Measurements from ENCODE around the gene GDF9. TPM values are rescaled to one million over a fixed set of nuclear protein-coding genes. Genes with fewer than 3 reads are reported as not detected.
"Not testable (repeated sequence)": the region's sequence is repeated elsewhere in the genome, so short reads cannot be mapped to it uniquely, and the experiment has no call there.

Gene GDF9
- total RNA-seq, 2 experiments from 2014 or later: 0.43 to 0.73 TPM

DNA sequence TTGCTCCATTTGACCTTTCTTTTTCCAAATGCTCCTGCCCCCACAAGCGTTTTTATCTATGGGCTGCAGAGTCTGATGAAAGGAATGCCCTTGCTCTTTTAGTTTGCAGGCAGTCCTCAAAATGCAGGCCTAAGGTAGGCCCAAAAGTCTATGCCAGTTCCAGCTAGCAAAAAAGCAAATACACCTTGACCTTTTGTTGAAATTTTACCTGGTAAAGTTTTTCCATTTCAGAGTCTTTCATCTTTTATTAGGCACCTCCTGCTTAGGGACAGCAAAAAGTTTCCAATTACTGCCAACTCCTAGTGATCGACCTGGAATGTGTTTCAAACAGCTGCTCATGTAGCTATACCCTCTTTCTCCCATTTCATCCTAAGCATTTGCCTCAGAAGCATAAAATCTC, 4.5 kb upstream of the GDF9 start:
- no peak for DNase-seq
- H3K27ac Mint-ChIP-seq: peak overlapping the region; percentile 29
- H3K9me3 Mint-ChIP-seq: no peaks in the 10 kb centered on the region
- intact Hi-C loops (cut with micrococcal nuclease): no loop called here
- POLR2A ChIA-PET: no interaction called here
- CTCF ChIA-PET: interaction anchor here (0.8 kb wide), 2 partner anchors 12 to 21 kb away, joined by 3 read pairs; no protein-coding TSS in a partner anchor
- H3K27me3 Mint-ChIP-seq: no peaks in the 10 kb centered on the region
- peaks cover 35% of the 10 kb centered on the region for H3K36me3 Mint-ChIP-seq
- H3K4me1 Mint-ChIP-seq (ENCODE audit: low read depth): peaks cover 22% of the 10 kb centered on the region
- H3K4me3 Mint-ChIP-seq: no peak overlapping the region

DNA sequence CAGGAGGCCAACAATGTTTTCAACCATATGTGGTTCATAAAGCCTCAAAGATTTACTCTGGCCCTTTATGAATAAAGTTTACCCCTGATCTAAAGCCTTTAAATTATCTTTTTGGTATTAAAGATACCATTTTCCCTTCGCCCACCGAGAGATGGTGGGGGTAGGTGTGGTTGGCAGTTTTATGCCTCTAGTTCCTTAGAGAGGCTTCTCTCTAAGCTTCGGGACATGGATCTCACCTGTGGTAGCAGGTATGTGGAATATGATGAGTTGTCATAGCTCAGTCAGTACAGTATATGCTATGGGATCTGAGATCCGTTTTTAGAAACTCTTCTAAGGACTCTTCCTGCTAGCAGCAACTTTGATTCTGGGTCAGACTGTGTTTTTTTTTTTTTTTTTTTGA, 2.5 kb upstream of the GDF9 start:
- intact Hi-C loops (cut with micrococcal nuclease): loop anchor here (5.0 kb wide), 2 partner anchors 131 to 341 kb away; partner anchors contain the start of gene KIF3A
- no peak for DNase-seq
- no peaks in the 10 kb centered on the region for H3K27me3 Mint-ChIP-seq
- POLR2A ChIA-PET: interaction anchor here (1.2 kb wide), 1 partner anchor 95 kb away, joined by 3 read pairs; the partner anchor contains the start of gene AFF4
- CTCF ChIA-PET: interaction anchor here (1.9 kb wide), 1 partner anchor 15 kb away, joined by 4 read pairs; no protein-coding TSS in a partner anchor
- no peak overlapping the region for H3K4me3 Mint-ChIP-seq
- H3K9me3 Mint-ChIP-seq: no peaks in the 10 kb centered on the region
- H3K27ac Mint-ChIP-seq: peak overlapping the region; percentile 10
- peaks cover 28% of the 10 kb centered on the region for H3K4me1 Mint-ChIP-seq (ENCODE audit: low read depth)
- H3K36me3 Mint-ChIP-seq: peaks cover 33% of the 10 kb centered on the region

DNA sequence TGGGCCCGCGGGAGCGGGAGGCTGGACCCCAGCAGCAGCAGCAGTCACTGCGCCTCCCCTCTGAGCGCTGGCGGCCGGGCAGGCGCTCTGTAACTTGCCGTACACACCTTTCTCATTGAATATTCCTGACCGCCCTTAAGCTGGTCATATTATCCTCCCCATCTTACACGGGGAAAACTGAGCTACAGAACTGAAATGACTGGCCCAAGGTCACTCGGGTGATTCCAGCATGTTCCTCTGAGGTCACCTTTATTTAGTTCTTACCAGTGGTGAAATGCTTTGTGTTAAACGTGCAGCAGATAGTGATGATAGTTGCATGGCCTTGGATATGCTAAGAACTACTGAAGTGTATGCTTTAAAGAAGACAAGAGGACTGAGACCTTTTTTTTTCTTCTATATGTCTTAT, 780 bp upstream of the GDF9 start:
- Mint-ChIP-seq H3K4me3 (peak overlapping the region; percentile 100), H3K4me1 (ENCODE audit: low read depth) (peaks cover 28% of the 10 kb centered on the region), H3K36me3 (peaks cover 23% of the 10 kb centered on the region), H3K9me3 (no peaks in the 10 kb centered on the region), H3K27ac (peak overlapping the region; percentile 99), H3K27me3 (no peaks in the 10 kb centered on the region)
- ChIA-PET CTCF (interaction anchor here (0.7 to 2.1 kb wide), 3 partner anchors 16 to 38 kb away, joined by 3 to 11 read pairs (median 3); partner anchors contain the start of gene SHROOM1), POLR2A (interaction anchor here (0.9 to 2.1 kb wide), 3 partner anchors 10 to 495 kb away, joined by 3 to 8 read pairs (median 4); partner anchors contain the start of gene AFF4)
- no peak for DNase-seq
- intact Hi-C loops (cut with micrococcal nuclease): loop anchor here (2.0 to 5.0 kb wide), 3 partner anchors 130 to 340 kb away; partner anchors contain the start of genes KIF3A and ZCCHC10

DNA sequence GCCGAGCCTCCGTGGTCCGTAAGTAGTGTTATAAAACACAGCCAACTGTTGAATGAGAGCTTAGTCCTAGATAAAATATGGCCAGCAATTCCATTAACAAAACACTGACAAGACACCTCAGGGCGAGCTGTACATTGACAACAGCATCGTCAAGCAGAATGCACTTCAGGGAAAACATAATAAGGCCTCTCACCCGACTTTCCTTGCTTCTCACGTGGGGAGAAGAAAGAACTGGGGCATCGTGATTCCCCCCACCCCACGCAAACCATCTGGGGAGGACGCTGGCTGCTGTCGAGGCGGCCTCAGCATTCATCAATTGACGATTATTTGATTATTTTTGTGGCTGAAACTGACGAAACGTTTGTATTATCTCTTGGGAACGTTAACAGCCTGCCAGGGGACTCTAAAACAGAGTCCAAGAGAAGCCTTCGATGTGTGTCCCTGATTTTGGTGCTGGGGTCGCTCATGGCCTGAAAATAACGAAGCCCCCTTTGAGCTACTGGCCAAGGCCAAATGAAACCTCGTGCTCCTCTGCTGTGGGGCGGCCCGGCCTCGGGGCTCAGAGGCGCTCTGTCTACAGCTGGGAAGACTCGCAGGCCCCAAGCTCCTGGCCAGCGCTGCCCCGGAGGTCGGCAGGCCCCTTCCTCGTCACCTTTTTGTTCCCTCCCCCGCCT, 464 bp downstream of the GDF9 start:
- CTCF ChIA-PET: interaction anchor here (2.1 kb wide), 1 partner anchor 17 kb away, joined by 11 read pairs; no protein-coding TSS in a partner anchor
- POLR2A ChIA-PET: interaction anchor here (0.6 to 2.1 kb wide), 4 partner anchors 11 to 97 kb away, joined by 3 to 8 read pairs (median 3); partner anchors contain the start of gene AFF4
- peaks cover 23% of the 10 kb centered on the region for H3K36me3 Mint-ChIP-seq
- no peak for DNase-seq
- H3K27ac Mint-ChIP-seq: peak overlapping the region; percentile 99
- H3K4me1 Mint-ChIP-seq (ENCODE audit: low read depth): peaks cover 28% of the 10 kb centered on the region
- H3K9me3 Mint-ChIP-seq: no peaks in the 10 kb centered on the region
- H3K27me3 Mint-ChIP-seq: no peaks in the 10 kb centered on the region
- H3K4me3 Mint-ChIP-seq: peak overlapping the region; percentile 100
- intact Hi-C loops (cut with micrococcal nuclease): loop anchor here (1.0 to 5.0 kb wide), 6 partner anchors 89 to 339 kb away; partner anchors contain the start of genes AFF4, HSPA4, KIF3A and SEPTIN8

- ChIA-PET CTCF (interaction anchor here (0.7 to 1.3 kb wide), 2 partner anchors 23 to 567 kb away, joined by 3 read pairs; no protein-coding TSS in a partner anchor), POLR2A (no interaction called here)
- no peaks in the 10 kb centered on the region for H3K36me3 Mint-ChIP-seq
- H3K9me3 Mint-ChIP-seq: no peaks in the 10 kb centered on the region
- H3K27ac Mint-ChIP-seq: no peak overlapping the region
- H3K27me3 Mint-ChIP-seq: no peaks in the 10 kb centered on the region
- no peak for DNase-seq
- no peak overlapping the region for H3K4me3 Mint-ChIP-seq
- intact Hi-C loops (cut with micrococcal nuclease): no loop called here
- H3K4me1 Mint-ChIP-seq (ENCODE audit: low read depth): peaks cover 8% of the 10 kb centered on the region
Observed at GRCh38 chr5:132860742-132861141, 5.5 kb downstream of the GDF9 start.

DNA sequence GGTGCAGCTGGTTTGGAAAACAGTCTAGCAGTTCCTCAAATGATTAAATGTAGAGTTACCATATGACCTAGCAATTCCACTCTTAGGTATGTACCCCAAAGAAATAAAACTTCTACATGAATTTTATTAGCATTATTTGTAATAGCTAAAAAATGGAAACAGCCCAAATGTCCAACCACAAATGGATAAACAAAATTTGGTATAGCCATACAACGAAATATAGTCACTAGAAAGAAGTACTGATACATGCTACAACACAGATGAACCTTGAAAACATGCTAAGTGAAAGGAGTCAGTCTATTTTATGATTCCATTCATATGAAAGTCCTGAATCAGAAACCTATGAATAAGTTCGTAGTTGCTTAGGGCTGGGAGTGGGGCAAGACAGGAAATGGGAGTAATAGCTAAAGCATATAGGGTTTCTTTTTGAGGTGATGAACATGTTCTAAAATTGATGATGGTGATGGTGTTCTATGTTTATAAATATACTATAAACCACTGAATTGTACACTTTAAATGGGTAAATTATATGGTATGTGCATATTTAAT, 6.3 kb downstream of the GDF9 start:
- intact Hi-C loops (cut with micrococcal nuclease): no loop called here
- H3K36me3 Mint-ChIP-seq: no peaks in the 10 kb centered on the region
- POLR2A ChIA-PET: no interaction called here

DNA sequence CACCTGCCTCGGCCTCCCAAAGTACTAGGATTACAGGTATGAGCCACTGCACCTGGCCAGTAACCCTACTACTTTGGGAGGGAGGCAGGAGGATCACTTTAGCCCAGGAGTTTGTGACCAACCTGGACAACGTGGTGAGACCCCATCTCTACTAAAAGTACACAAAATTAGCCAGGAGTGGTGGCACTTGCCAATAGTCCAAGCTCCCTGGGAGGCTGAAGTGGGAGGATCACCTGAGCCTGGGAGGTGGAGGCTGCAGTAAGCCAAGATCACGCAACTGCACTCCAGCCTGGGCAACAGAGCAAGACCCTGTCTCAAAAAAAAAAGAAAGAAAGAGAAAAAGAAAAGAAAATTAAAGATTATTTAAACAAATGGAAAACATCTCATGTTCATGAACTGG, 10.3 kb downstream of the GDF9 start:
- Mint-ChIP-seq H3K27me3 (peaks cover 2% of the 10 kb centered on the region), H3K9me3 (no peaks in the 10 kb centered on the region), H3K4me3 (no peak overlapping the region), H3K4me1 (ENCODE audit: low read depth) (peaks cover 4% of the 10 kb centered on the region), H3K27ac (no peak overlapping the region), H3K36me3 (no peaks in the 10 kb centered on the region)
- POLR2A ChIA-PET: no interaction called here
- CTCF ChIA-PET: no interaction called here
- DNase-seq: no peak
- intact Hi-C loops (cut with micrococcal nuclease): no loop called here

More for the DNA sequence above, 6.3 kb downstream of the GDF9 start:
- no peaks in the 10 kb centered on the region for H3K9me3 Mint-ChIP-seq
- no peak overlapping the region for H3K27ac Mint-ChIP-seq
- H3K4me1 Mint-ChIP-seq (ENCODE audit: low read depth): peaks cover 2% of the 10 kb centered on the region
- peaks cover 2% of the 10 kb centered on the region for H3K27me3 Mint-ChIP-seq
- CTCF ChIA-PET: interaction anchor here (0.9 to 1.3 kb wide), 2 partner anchors 12 to 24 kb away, joined by 3 read pairs; no protein-coding TSS in a partner anchor
- no peak overlapping the region for H3K4me3 Mint-ChIP-seq
- no peak for DNase-seq

DNA sequence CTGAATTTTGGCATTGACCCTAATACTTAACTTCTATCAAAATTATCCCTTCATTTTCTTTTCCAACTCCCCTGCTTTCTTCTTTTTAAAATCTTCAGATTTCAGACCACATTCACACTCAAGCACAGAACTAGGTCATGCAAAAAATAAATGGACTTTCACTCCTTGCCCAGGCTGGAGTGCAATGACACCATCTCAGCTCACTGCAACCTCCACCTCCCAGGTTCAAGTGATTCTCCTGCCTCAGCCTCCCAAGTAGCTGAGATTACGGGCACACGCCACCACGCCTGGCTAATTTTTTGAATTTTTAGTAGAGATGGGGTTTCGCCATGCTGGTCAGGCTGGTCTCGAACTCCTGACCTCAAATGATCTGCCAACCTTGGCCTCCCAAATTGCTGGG, 11.3 kb downstream of the GDF9 start:
- intact Hi-C loops (cut with micrococcal nuclease); H3K27ac Mint-ChIP-seq; H3K27me3 Mint-ChIP-seq; CTCF ChIA-PET; H3K4me1 Mint-ChIP-seq (ENCODE audit: low read depth); H3K9me3 Mint-ChIP-seq; DNase-seq; H3K36me3 Mint-ChIP-seq; H3K4me3 Mint-ChIP-seq: not testable (repeated sequence)
- POLR2A ChIA-PET: interaction anchor here (0.7 kb wide), 1 partner anchor 11 kb away, joined by 3 read pairs; the partner anchor contains the start of genes GDF9 and UQCRQ

- Mint-ChIP-seq H3K4me3 (no peak overlapping the region), H3K9me3 (no peaks in the 10 kb centered on the region), H3K27ac (no peak overlapping the region), H3K27me3 (peaks cover 2% of the 10 kb centered on the region), H3K36me3 (no peaks in the 10 kb centered on the region), H3K4me1 (ENCODE audit: low read depth) (peaks cover 1% of the 10 kb centered on the region)
- no peak for DNase-seq
- CTCF ChIA-PET: interaction anchor here (0.6 kb wide), 1 partner anchor 798 kb away, joined by 3 read pairs; no protein-coding TSS in a partner anchor
- POLR2A ChIA-PET: no interaction called here
- intact Hi-C loops (cut with micrococcal nuclease): no loop called here
Observed at GRCh38 chr5:132854301-132854700, 12.0 kb downstream of the GDF9 start.

DNA sequence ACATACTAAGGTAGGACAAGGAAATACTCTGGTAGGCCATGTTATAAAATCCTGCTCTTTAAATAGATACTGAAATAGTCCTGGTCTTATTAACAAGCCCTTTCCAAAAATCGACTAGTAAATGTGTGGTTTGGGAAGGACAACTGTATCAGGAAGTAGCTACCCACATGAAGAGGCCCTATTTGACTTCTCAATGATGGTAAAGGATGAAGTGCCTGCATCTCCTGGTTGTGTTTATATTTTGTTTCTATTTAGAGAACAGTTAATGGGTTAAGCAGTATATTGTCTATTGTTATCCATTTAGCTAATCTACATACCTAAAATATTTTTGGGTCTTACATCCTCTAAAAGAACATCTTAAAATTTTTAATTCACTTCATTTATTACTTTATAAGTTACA, 12.5 kb downstream of the GDF9 start:
- intact Hi-C loops (cut with micrococcal nuclease): no loop called here
- H3K4me3 Mint-ChIP-seq: no peak overlapping the region
- no peaks in the 10 kb centered on the region for H3K9me3 Mint-ChIP-seq
- ChIA-PET CTCF (no interaction called here), POLR2A (no interaction called here)
- H3K27ac Mint-ChIP-seq: no peak overlapping the region
- H3K27me3 Mint-ChIP-seq: peaks cover 2% of the 10 kb centered on the region
- no peak for DNase-seq
- peaks cover 1% of the 10 kb centered on the region for H3K4me1 Mint-ChIP-seq (ENCODE audit: low read depth)
- H3K36me3 Mint-ChIP-seq: no peaks in the 10 kb centered on the region

GRCh38 chr5:132853323-132853722, 12.9 kb downstream of the GDF9 start:
- DNase-seq: no peak
- Mint-ChIP-seq H3K36me3 (no peaks in the 10 kb centered on the region), H3K4me3 (no peak overlapping the region), H3K9me3 (no peaks in the 10 kb centered on the region), H3K4me1 (ENCODE audit: low read depth) (peaks cover 1% of the 10 kb centered on the region), H3K27me3 (peaks cover 2% of the 10 kb centered on the region), H3K27ac (no peak overlapping the region)
- intact Hi-C loops (cut with micrococcal nuclease): no loop called here
- ChIA-PET POLR2A (no interaction called here), CTCF (no interaction called here)

GRCh38 chr5:132850066-132850465, 16.2 kb downstream of the GDF9 start:
- H3K27me3 Mint-ChIP-seq: no peaks in the 10 kb centered on the region
- no peak overlapping the region for H3K4me3 Mint-ChIP-seq
- no peaks in the 10 kb centered on the region for H3K36me3 Mint-ChIP-seq
- H3K9me3 Mint-ChIP-seq: no peaks in the 10 kb centered on the region
- intact Hi-C loops (cut with micrococcal nuclease): no loop called here
- H3K4me1 Mint-ChIP-seq (ENCODE audit: low read depth): peaks cover 1% of the 10 kb centered on the region
- DNase-seq: no peak
- CTCF ChIA-PET: interaction anchor here (0.9 kb wide), 2 partner anchors 21 to 30 kb away, joined by 3 read pairs; no protein-coding TSS in a partner anchor
- no peak overlapping the region for H3K27ac Mint-ChIP-seq
- POLR2A ChIA-PET: no interaction called here
